Measurements from ENCODE around the gene CNDP2.

DNA sequence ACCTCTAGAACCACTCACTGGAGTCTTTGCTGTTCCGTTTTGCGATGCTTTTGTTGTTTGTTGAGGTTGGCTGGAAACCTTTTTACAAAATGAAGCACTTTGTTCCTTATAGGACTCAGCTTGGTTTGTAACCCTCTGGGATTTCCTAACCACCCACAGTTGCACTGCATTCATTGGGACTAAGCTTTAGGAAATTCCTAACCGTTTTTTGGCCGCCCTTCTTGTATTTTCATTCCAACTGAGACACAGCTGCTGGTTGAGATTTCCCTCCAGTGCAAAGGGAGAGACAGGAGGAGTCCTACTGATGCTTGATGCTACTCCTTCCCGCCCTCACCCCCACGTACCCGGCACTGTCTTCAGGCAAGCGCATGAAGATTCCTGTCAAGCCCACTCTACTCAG is 32.9 kb upstream of the CNDP2 start:
- TF ChIP-seq, protein P1, sequence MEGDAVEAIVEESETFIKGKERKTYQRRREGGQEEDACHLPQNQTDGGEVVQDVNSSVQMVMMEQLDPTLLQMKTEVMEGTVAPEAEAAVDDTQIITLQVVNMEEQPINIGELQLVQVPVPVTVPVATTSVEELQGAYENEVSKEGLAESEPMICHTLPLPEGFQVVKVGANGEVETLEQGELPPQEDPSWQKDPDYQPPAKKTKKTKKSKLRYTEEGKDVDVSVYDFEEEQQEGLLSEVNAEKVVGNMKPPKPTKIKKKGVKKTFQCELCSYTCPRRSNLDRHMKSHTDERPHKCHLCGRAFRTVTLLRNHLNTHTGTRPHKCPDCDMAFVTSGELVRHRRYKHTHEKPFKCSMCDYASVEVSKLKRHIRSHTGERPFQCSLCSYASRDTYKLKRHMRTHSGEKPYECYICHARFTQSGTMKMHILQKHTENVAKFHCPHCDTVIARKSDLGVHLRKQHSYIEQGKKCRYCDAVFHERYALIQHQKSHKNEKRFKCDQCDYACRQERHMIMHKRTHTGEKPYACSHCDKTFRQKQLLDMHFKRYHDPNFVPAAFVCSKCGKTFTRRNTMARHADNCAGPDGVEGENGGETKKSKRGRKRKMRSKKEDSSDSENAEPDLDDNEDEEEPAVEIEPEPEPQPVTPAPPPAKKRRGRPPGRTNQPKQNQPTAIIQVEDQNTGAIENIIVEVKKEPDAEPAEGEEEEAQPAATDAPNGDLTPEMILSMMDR (IDR thresholded peaks at IDR 0.05), result no peak
- TF ChIP-seq POLR2A (IDR thresholded peaks at IDR 0.05), result no peak
- no peak for TF ChIP-seq POLR2AphosphoS5 (IDR thresholded peaks at IDR 0.05; ENCODE audit: insufficient read depth in 1 of 2, low read depth in 1 of 2)

Measured in vagina (tissue), 2 donors.